ENCODE results near the gene SP100.

GRCh38 chr2:230410263-230410662 lies 5.7 kb upstream of the SP100 start:
- TF ChIP-seq ZFX (CRISPR knock-in tag; IDR thresholded peaks at IDR 0.05; ENCODE audit: low read depth) (no peak), FOXO4 (CRISPR knock-in tag; conservative IDR thresholded peaks at IDR 0.05) (no peak), USF2 (IDR thresholded peaks at IDR 0.05; ENCODE audit: low read depth, low read length) (no peak), USF2 (CRISPR knock-in tag; IDR thresholded peaks at IDR 0.05; ENCODE audit: borderline replicate concordance) (no peak), ZBTB43 (CRISPR knock-in tag; conservative IDR thresholded peaks at IDR 0.05) (no peak)

Measured in HepG2 (cell line).